GM12874 (cell line): ENCODE measurements around the gene SPATA31C2.
"Not testable (repeated sequence)": the region's sequence is repeated elsewhere in the genome, so short reads cannot be mapped to it uniquely, and the experiment has no call there.

Source experiments
- CTCF ChIP-seq: IDR thresholded peaks from 2 replicates; pipeline ENCODE4 v1.5.1; 2011; ENCODE audit warnings: low read depth, mild to moderate bottlenecking, control low read depth, low read length, moderate library complexity; ENCODE audit not compliant: insufficient read depth

The SPATA31C2 gene

GRCh38 chr9:88138375-88138774 lies at the start of gene SPATA31C2:
Gene SPATA31C2 (minus strand): TSS chr9:88138475. CDS start chr9:88138446, 29 bp downstream.
- TF ChIP-seq CTCF, result not testable (repeated sequence)

- no peak for TF ChIP-seq CTCF
These were observed 49.4 kb upstream of the SPATA31C2 start for GRCh38 chr9:88187631-88188030.

GRCh38 chr9:88186495-88187110 lies 48.3 kb upstream of the SPATA31C2 start:
- TF ChIP-seq CTCF, result no peak

GRCh38 chr9:88184976-88185375 lies 46.7 kb upstream of the SPATA31C2 start:
- no peak for TF ChIP-seq CTCF

GRCh38 chr9:88183798-88184495 lies 45.7 kb upstream of the SPATA31C2 start:
- no peak for TF ChIP-seq CTCF

GRCh38 chr9:88182501-88182900 lies 44.2 kb upstream of the SPATA31C2 start:
- TF ChIP-seq CTCF, result no peak

- no peak for TF ChIP-seq CTCF
These were observed 41.9 kb upstream of the SPATA31C2 start for GRCh38 chr9:88180081-88180765.
